Panc1 (cell line): ENCODE results near the gene COL5A1. TPM values are rescaled to one million over a fixed set of nuclear protein-coding genes. Genes with fewer than 3 reads are reported as not detected.

Source experiments
- ATAC-seq: fragments of 200-7000 bp; cut with Tn5 transposase; 2 replicates; pipeline ENCODE4 v1.9.1; 2020; ENCODE audit warnings: mild to moderate bottlenecking, moderate library complexity
- BruUV-seq: library from RNA; stranded (reverse); fragments of 400-500 nt; replicated peaks from 2 replicates; lab custom pipeline; 2021; lab: Mats Ljungman, UMichigan
- CTCF ChIA-PET: fragments of 300-600 bp; sonication (Branson Sonifier 250); formaldehyde crosslinking; loops from one replicate; lab custom pipeline; 2022; ENCODE audit warnings: antibody characterized with exemption; lab: Charles Lee
- POLR2A ChIA-PET: fragments of 300-600 bp; sonication (Branson Sonifier 250); formaldehyde crosslinking; loops from one replicate; lab custom pipeline; 2022; ENCODE audit warnings: antibody characterized with exemption; lab: Charles Lee
- DNase-seq: peaks from one replicate; pipeline ENCODE4 v3.0.0-alpha.2; 2010; ENCODE audit warnings: low read depth, low spot score
- H3K27ac ChIP-seq: 2 replicates; pipeline ENCODE4 v1.5.1; 2011; ENCODE audit warnings: mild to moderate bottlenecking, low read length, inconsistent platforms
- H3K27me3 ChIP-seq: fragments of 200-500 bp; sonication (Bioruptor generic); 2 replicates; pipeline ENCODE4 v1.6.0; 2014; ENCODE audit warnings: low read length, inconsistent platforms; ENCODE audit not compliant: control insufficient read depth, insufficient read depth
- H3K36me3 ChIP-seq: fragments of 200-500 bp; sonication (Bioruptor generic); 2 replicates; pipeline ENCODE4 v1.5.1; 2014; ENCODE audit warnings: inconsistent platforms, mild to moderate bottlenecking, low read length, moderate library complexity; ENCODE audit not compliant: control insufficient read depth, insufficient read depth
- H3K4me1 ChIP-seq: 2 replicates; pipeline ENCODE4 v1.5.1; 2011; ENCODE audit warnings: inconsistent platforms, mild to moderate bottlenecking, low read length, moderate library complexity; ENCODE audit not compliant: control insufficient read depth, insufficient read depth
- H3K4me3 ChIP-seq, 2 experiments: 2 replicates each; pipeline ENCODE4 v1.5.1; 2011 to 2012; ENCODE audit warnings: low read depth in 2 of 2, low read length in 2 of 2, mild to moderate bottlenecking in 2 of 2, inconsistent platforms in 1 of 2, moderate library complexity in 1 of 2
- H3K9me3 ChIP-seq: fragments of 200-500 bp; sonication (Bioruptor generic); 2 replicates; pipeline ENCODE4 v1.5.1; 2014; ENCODE audit warnings: low read depth, mild to moderate bottlenecking, inconsistent platforms, low read length, moderate library complexity; ENCODE audit not compliant: control insufficient read depth, insufficient read depth
- CTCF ChIP-seq: fragments of 450-650 bp; IDR thresholded peaks from 2 replicates; pipeline ENCODE4 v1.5.1; 2017; ENCODE audit warnings: mild to moderate bottlenecking
- POLR2AphosphoS5 ChIP-seq: IDR thresholded peaks from 2 replicates; pipeline ENCODE4 v1.6.1; 2012; ENCODE audit warnings: mild to moderate bottlenecking, low read depth, low read length, moderate library complexity
- SIN3A ChIP-seq: IDR thresholded peaks from 2 replicates; pipeline ENCODE4 v1.6.1; 2012; ENCODE audit warnings: low read depth, mild to moderate bottlenecking, low read length, moderate library complexity, borderline replicate concordance; ENCODE audit not compliant: insufficient read depth
- TCF7L2 ChIP-seq: IDR thresholded peaks from 2 replicates; pipeline ENCODE4 v1.6.1; 2011; ENCODE audit warnings: mild to moderate bottlenecking, low read depth, low read length, inconsistent platforms
- in situ Hi-C: cut with HindIII; loops from 2 replicates; pipeline ENCODE4 v1.10.0; 2016; ENCODE audit warnings: low sequenced_read_pairs, low pct_unique_long_range_greater_than_20kb
- intact Hi-C: fragments of 100-400 bp; cut with micrococcal nuclease; formaldehyde crosslinking; loops from one replicate; pipeline ENCODE4 v1.10.0; 2022; ENCODE audit not compliant: unreplicated experiment
- total RNA-seq: library from RNA; stranded (reverse); gene quantifications from one replicate; pipeline ENCODE4 v1.2.1, GENCODE V29; 2021; ENCODE audit not compliant: unreplicated experiment
- TF ChIP-seq, protein P1 (sequence below), 2 experiments: IDR thresholded peaks; 2 replicates each; pipeline ENCODE4 v1.6.1; 2011 to 2012; ENCODE audit warnings: low read depth in 2 of 2, control low read depth in 1 of 2, low read length in 1 of 2, mild to moderate bottlenecking in 1 of 2, moderate library complexity in 1 of 2; ENCODE audit not compliant: insufficient read depth in 1 of 2

Gene COL5A1
- total RNA-seq, 1 experiment from 2014 or later, result 5.7 TPM

- ChIA-PET CTCF (no interaction called here), POLR2A (no interaction called here)
- Histone ChIP-seq H3K27me3 (no peaks in the 10 kb centered on the region), H3K4me3 (no peak overlapping the region), H3K4me1 (no peaks in the 10 kb centered on the region), H3K36me3 (no peaks in the 10 kb centered on the region), H3K9me3 (no peaks in the 10 kb centered on the region), H3K27ac (no peak overlapping the region)
- ATAC-seq (no peak), DNase-seq (no peak)
- BruUV-seq, result no TSS peak
- TF ChIP-seq, protein P1, sequence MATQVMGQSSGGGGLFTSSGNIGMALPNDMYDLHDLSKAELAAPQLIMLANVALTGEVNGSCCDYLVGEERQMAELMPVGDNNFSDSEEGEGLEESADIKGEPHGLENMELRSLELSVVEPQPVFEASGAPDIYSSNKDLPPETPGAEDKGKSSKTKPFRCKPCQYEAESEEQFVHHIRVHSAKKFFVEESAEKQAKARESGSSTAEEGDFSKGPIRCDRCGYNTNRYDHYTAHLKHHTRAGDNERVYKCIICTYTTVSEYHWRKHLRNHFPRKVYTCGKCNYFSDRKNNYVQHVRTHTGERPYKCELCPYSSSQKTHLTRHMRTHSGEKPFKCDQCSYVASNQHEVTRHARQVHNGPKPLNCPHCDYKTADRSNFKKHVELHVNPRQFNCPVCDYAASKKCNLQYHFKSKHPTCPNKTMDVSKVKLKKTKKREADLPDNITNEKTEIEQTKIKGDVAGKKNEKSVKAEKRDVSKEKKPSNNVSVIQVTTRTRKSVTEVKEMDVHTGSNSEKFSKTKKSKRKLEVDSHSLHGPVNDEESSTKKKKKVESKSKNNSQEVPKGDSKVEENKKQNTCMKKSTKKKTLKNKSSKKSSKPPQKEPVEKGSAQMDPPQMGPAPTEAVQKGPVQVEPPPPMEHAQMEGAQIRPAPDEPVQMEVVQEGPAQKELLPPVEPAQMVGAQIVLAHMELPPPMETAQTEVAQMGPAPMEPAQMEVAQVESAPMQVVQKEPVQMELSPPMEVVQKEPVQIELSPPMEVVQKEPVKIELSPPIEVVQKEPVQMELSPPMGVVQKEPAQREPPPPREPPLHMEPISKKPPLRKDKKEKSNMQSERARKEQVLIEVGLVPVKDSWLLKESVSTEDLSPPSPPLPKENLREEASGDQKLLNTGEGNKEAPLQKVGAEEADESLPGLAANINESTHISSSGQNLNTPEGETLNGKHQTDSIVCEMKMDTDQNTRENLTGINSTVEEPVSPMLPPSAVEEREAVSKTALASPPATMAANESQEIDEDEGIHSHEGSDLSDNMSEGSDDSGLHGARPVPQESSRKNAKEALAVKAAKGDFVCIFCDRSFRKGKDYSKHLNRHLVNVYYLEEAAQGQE (IDR thresholded peaks at IDR 0.05; ENCODE audit: insufficient read depth in 1 of 2, low read depth in 2 of 2, low read length in 1 of 2), result no peak
- TF ChIP-seq POLR2AphosphoS5, result no peak
- TF ChIP-seq CTCF, result no peak
- in situ Hi-C loops, result no loop called here
- intact Hi-C loops, result no loop called here
Observed at GRCh38 chr9:134664446-134664845, 22.8 kb downstream of the COL5A1 start.

- BruUV-seq, result no TSS peak
- TF ChIP-seq CTCF (no peak), SIN3A (no peak), TCF7L2 (no peak), POLR2AphosphoS5 (no peak)
- TF ChIP-seq, protein P1 (IDR thresholded peaks at IDR 0.05; ENCODE audit: insufficient read depth in 1 of 2, low read depth in 2 of 2, low read length in 1 of 2), result no peak
- ChIA-PET CTCF (no interaction called here), POLR2A (no interaction called here)
- in situ Hi-C loops (no loop called here), intact Hi-C loops (no loop called here)
- no peaks in the 10 kb centered on the region for H3K36me3 ChIP-seq
- no peak overlapping the region for H3K4me3 ChIP-seq
- H3K27ac ChIP-seq, result no peak overlapping the region
- no peak for ATAC-seq
- no peak for DNase-seq
- no peaks in the 10 kb centered on the region for H3K27me3 ChIP-seq
- H3K9me3 ChIP-seq, result no peaks in the 10 kb centered on the region
- peaks cover 2% of the 10 kb centered on the region for H3K4me1 ChIP-seq
Observed at GRCh38 chr9:134666208-134666607, 24.6 kb downstream of the COL5A1 start.
